Mucosa of rectum (tissue), 2 donors: ENCODE results near the gene GAPT.
A peak's percentile ranks its signal among the peaks of the same experiment; 100 is the strongest.

Source experiments
- H3K27ac ChIP-seq, 2 donors: one replicate each; pipeline ENCODE4 v1.7.0; 2013; ENCODE audit warnings: inconsistent platforms in 2 of 2, low read depth in 2 of 2, low read length in 2 of 2
- H3K27me3 ChIP-seq, 2 donors: one replicate each; pipeline ENCODE4 v1.7.0; 2013; ENCODE audit warnings: low read length in 2 of 2; ENCODE audit not compliant: control insufficient read depth in 2 of 2, insufficient read depth in 2 of 2
- H3K36me3 ChIP-seq, 2 donors: one replicate each; pipeline ENCODE4 v1.7.0; 2013; ENCODE audit warnings: low read length in 2 of 2; ENCODE audit not compliant: control insufficient read depth in 2 of 2, insufficient read depth in 2 of 2
- H3K4me1 ChIP-seq, 2 donors: one replicate each; pipeline ENCODE4 v1.7.0; 2013; ENCODE audit warnings: low read length in 2 of 2, mild to moderate bottlenecking in 1 of 2; ENCODE audit not compliant: control insufficient read depth in 2 of 2, insufficient read depth in 2 of 2
- H3K4me3 ChIP-seq, 2 donors: one replicate each; pipeline ENCODE4 v1.7.0; 2013; ENCODE audit warnings: low read length in 2 of 2
- H3K9ac ChIP-seq, 2 donors: one replicate each; pipeline ENCODE4 v1.7.0; 2013; ENCODE audit warnings: low read length in 2 of 2, low read depth in 1 of 2, mild to moderate bottlenecking in 1 of 2
- H3K9me3 ChIP-seq, 2 donors: one replicate each; pipeline ENCODE4 v1.7.0; 2013; ENCODE audit warnings: low read length in 2 of 2; ENCODE audit not compliant: control insufficient read depth in 2 of 2
- donor health status: healthy.
- donor health status: Normal muscosa, but diverticular disease.

Gene GAPT

GRCh38 chr5:58460002-58460731 lies 31.1 kb upstream of the GAPT start, which contains the start of gene PLK2:
TSS of gene PLK2 (minus strand) at chr5:58460086. CDS start at chr5:58459959, 127 bp downstream.
- Histone ChIP-seq H3K27me3 (no peaks in the 10 kb centered on the region), H3K9ac (peak within 1 kb of the TSS; percentile 83 to 95), H3K27ac (peak within 1 kb of the TSS; percentile 95), H3K36me3 (peaks cover 11 to 15% of the 10 kb centered on the region in 2 donors), H3K4me3 (peak within 1 kb of the TSS; percentile 84 to 94), H3K9me3 (no peaks in the 10 kb centered on the region), H3K4me1 (peaks cover 3 to 17% of the 10 kb centered on the region in 2 donors)

GRCh38 chr5:58460732-58461286 lies 30.4 kb upstream of the GAPT start:
- H3K4me3 ChIP-seq, result peak overlapping the region; percentile 84 to 94
- no peaks in the 10 kb centered on the region for H3K27me3 ChIP-seq
- H3K27ac ChIP-seq, result peak overlapping the region; percentile 95
- H3K36me3 ChIP-seq, result peaks cover 6 to 10% of the 10 kb centered on the region in 2 donors
- H3K4me1 ChIP-seq, result peaks cover 3 to 17% of the 10 kb centered on the region in 2 donors
- H3K9ac ChIP-seq, result peak overlapping the region; percentile 83 to 95
- H3K9me3 ChIP-seq, result no peaks in the 10 kb centered on the region

- Histone ChIP-seq H3K4me1 (peaks cover 3 to 17% of the 10 kb centered on the region in 2 donors), H3K27ac (peak overlapping the region; percentile 63 to 74), H3K4me3 (peak overlapping the region in 1 of 2 donors; percentile 44), H3K9ac (peak overlapping the region in 1 of 2 donors; percentile 47), H3K9me3 (no peaks in the 10 kb centered on the region), H3K27me3 (no peaks in the 10 kb centered on the region), H3K36me3 (peaks cover 0 to under 1% of the 10 kb centered on the region in 2 donors)
Measured at GRCh38 chr5:58462154-58462553, 29.1 kb upstream of the GAPT start.

- Histone ChIP-seq H3K4me1 (peaks cover 3 to 17% of the 10 kb centered on the region in 2 donors), H3K27me3 (no peaks in the 10 kb centered on the region), H3K27ac (peak overlapping the region; percentile 3 to 74), H3K9ac (no peak overlapping the region), H3K9me3 (no peaks in the 10 kb centered on the region), H3K4me3 (no peak overlapping the region), H3K36me3 (no peaks in the 10 kb centered on the region)
Measured at GRCh38 chr5:58462623-58463230, 28.5 kb upstream of the GAPT start.

GRCh38 chr5:58466939-58467338 lies 24.3 kb upstream of the GAPT start:
- no peaks in the 10 kb centered on the region for H3K9me3 ChIP-seq
- no peak overlapping the region for H3K27ac ChIP-seq
- no peaks in the 10 kb centered on the region for H3K27me3 ChIP-seq
- H3K9ac ChIP-seq, result no peak overlapping the region
- peaks cover under 1 to 9% of the 10 kb centered on the region in 2 donors for H3K4me1 ChIP-seq
- H3K4me3 ChIP-seq, result no peak overlapping the region
- H3K36me3 ChIP-seq, result no peaks in the 10 kb centered on the region

GRCh38 chr5:58469896-58470295 lies 21.3 kb upstream of the GAPT start:
- Histone ChIP-seq H3K27ac (no peak overlapping the region), H3K4me3 (no peak overlapping the region), H3K4me1 (no peaks in the 10 kb centered on the region), H3K27me3 (no peaks in the 10 kb centered on the region), H3K36me3 (no peaks in the 10 kb centered on the region), H3K9ac (no peak overlapping the region), H3K9me3 (no peaks in the 10 kb centered on the region)

GRCh38 chr5:58475404-58475803 lies 15.8 kb upstream of the GAPT start:
- H3K4me1 ChIP-seq, result no peaks in the 10 kb centered on the region
- no peak overlapping the region for H3K4me3 ChIP-seq
- H3K9ac ChIP-seq, result no peak overlapping the region
- H3K27ac ChIP-seq, result no peak overlapping the region
- no peaks in the 10 kb centered on the region for H3K27me3 ChIP-seq
- H3K36me3 ChIP-seq, result no peaks in the 10 kb centered on the region
- H3K9me3 ChIP-seq, result no peaks in the 10 kb centered on the region

GRCh38 chr5:58477760-58478376 lies 13.4 kb upstream of the GAPT start:
- Histone ChIP-seq H3K9me3 (no peaks in the 10 kb centered on the region), H3K36me3 (no peaks in the 10 kb centered on the region), H3K4me3 (no peak overlapping the region), H3K9ac (no peak overlapping the region), H3K4me1 (no peaks in the 10 kb centered on the region), H3K27me3 (peaks cover 0 to 3% of the 10 kb centered on the region in 2 donors), H3K27ac (no peak overlapping the region)

- Histone ChIP-seq H3K9ac (no peak overlapping the region), H3K27ac (no peak overlapping the region), H3K4me1 (no peaks in the 10 kb centered on the region), H3K27me3 (peaks cover 0 to 3% of the 10 kb centered on the region in 2 donors), H3K9me3 (no peaks in the 10 kb centered on the region), H3K36me3 (no peaks in the 10 kb centered on the region), H3K4me3 (no peak overlapping the region)
Measured at GRCh38 chr5:58481066-58481676, 10.1 kb upstream of the GAPT start.
